ENCODE results near the gene MANEAL.

DNA sequence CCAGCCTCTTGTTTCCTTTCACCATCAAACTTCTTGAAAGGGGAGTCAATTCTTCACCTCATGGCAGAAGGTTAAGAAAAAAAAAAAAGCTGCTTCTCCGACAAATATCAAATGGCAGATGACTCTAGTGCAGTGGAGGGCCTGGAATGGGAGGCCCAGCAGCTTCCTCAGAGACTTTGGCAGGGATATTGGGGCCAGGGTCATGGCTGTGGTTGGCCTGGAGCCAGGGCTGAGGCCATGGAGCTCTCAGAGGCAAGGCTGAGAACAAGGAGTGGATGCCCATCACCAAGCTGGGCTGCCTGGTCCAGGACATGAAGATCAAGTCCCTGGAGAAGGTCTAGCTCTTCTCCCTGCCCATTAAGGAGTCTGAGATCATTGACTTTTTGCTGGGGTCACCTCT lies 47.1 kb downstream of the MANEAL start:
- no peak for TF ChIP-seq ZNF70 (CRISPR knock-in tag; IDR thresholded peaks at IDR 0.05)
- TF ChIP-seq ISL1 (CRISPR knock-in tag; IDR thresholded peaks at IDR 0.05): no peak
- TF ChIP-seq ESRRG (CRISPR knock-in tag; IDR thresholded peaks at IDR 0.05): no peak
- TF ChIP-seq, protein P1, sequence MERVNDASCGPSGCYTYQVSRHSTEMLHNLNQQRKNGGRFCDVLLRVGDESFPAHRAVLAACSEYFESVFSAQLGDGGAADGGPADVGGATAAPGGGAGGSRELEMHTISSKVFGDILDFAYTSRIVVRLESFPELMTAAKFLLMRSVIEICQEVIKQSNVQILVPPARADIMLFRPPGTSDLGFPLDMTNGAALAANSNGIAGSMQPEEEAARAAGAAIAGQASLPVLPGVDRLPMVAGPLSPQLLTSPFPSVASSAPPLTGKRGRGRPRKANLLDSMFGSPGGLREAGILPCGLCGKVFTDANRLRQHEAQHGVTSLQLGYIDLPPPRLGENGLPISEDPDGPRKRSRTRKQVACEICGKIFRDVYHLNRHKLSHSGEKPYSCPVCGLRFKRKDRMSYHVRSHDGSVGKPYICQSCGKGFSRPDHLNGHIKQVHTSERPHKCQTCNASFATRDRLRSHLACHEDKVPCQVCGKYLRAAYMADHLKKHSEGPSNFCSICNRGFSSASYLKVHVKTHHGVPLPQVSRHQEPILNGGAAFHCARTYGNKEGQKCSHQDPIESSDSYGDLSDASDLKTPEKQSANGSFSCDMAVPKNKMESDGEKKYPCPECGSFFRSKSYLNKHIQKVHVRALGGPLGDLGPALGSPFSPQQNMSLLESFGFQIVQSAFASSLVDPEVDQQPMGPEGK (CRISPR knock-in tag; IDR thresholded peaks at IDR 0.05; ENCODE audit: borderline replicate concordance): no peak
- no peak for TF ChIP-seq CSDC2 (CRISPR knock-in tag; IDR thresholded peaks at IDR 0.05)
- no peak for TF ChIP-seq PPARA (CRISPR knock-in tag; IDR thresholded peaks at IDR 0.05; ENCODE audit: borderline replicate concordance)
- TF ChIP-seq ZFP30 (CRISPR knock-in tag; IDR thresholded peaks at IDR 0.05): no peak

Data from SK-N-SH treated with all-trans-retinoic acid at 6 μM for 48 hours (cell line).